Measurements from ENCODE around the gene NPHP4. TPM values are rescaled to one million over a fixed set of nuclear protein-coding genes. Genes with fewer than 3 reads are reported as not detected.
A peak's percentile ranks its signal among the peaks of the same experiment; 100 is the strongest.

NPHP4 gene
- polyA plus RNA-seq, 1 of the 3 experiments (the other 2 are of a cell fraction), result 7.0 TPM

DNA sequence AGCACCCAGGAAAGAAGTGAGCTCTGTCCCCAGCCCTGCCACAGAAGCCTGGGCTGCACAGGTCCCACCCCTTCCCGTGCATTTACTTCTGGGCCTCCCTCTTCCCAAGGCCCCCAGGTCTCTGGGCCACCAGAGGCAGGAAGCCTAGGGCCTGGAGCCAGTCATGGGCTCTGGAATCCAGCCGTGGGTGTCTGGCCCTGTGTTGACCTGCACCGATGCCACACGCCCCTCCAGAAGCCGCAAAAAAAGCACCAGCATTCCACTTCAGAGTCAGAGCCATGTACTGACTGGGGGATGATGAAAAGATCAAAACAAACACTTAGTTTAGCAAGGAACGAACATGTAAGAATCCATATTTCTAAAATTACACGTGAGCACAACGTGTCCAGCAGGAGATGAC, 141.7 kb downstream of the NPHP4 start:
- Histone ChIP-seq H3K9me3 (no peaks in the 10 kb centered on the region), H4K20me1 (ENCODE audit: insufficient read depth) (no peaks in the 10 kb centered on the region), H3K4me1 (ENCODE audit: control insufficient read depth in 1 of 2, insufficient read depth in 2 of 2, low read depth in 1 of 2, low read length in 1 of 2) (peaks cover 0 to 6% of the 10 kb centered on the region in 2 experiments; a peak in 1 of 4 replicates), H3F3A (replicated peaks; ENCODE audit: insufficient read depth) (no peaks in the 10 kb centered on the region), H3K9ac (no peak overlapping the region), H3K27ac (ENCODE audit: low read depth in 2 of 2, low read length in 1 of 2) (no peak overlapping the region), H3K79me2 (ENCODE audit: insufficient read depth) (no peaks in the 10 kb centered on the region), H3K4me3 (ENCODE audit: low read depth in 2 of 2, low read length in 1 of 2) (no peak overlapping the region), H3K36me3 (replicated peaks in 1 of 2; ENCODE audit: control insufficient read depth in 1 of 2, insufficient read depth in 2 of 2, low read length in 1 of 2) (no peaks in the 10 kb centered on the region), H3K27me3 (ENCODE audit: insufficient read depth) (no peaks in the 10 kb centered on the region), H3K9me2 (no peaks in the 10 kb centered on the region), H3K4me2 (no peak overlapping the region), H2AFZ (ENCODE audit: low read depth) (no peak overlapping the region)
- POLR2A ChIA-PET, result no interaction called here
- WGBS (ENCODE audit: low lambda C conversion rate), result 68% methylated on average over 7 of the region's 8 CpGs
- CTCF ChIA-PET, result no interaction called here
- peak; percentile 63 for DNase-seq
- TF ChIP-seq FOXM1 (IDR thresholded peaks at IDR 0.05; ENCODE audit: low read depth) (no peak), TAF1 (IDR thresholded peaks at IDR 0.05; ENCODE audit: borderline replicate concordance, low read depth, low read length) (no peak), ELF1 (IDR thresholded peaks at IDR 0.05) (no peak), SMC3 (IDR thresholded peaks at IDR 0.05; ENCODE audit: low read depth, low read length) (no peak), RXRA (IDR thresholded peaks at IDR 0.05; ENCODE audit: borderline replicate concordance, low read depth) (no peak), POLR2AphosphoS5 (IDR thresholded peaks at IDR 0.05; ENCODE audit: low read depth, low read length) (no peak), MEF2A (IDR thresholded peaks at IDR 0.05; ENCODE audit: borderline replicate concordance, low read depth) (no peak), EZH2phosphoT487 (IDR thresholded peaks at IDR 0.05; ENCODE audit: borderline replicate concordance, low read depth) (no peak), RCOR1 (IDR thresholded peaks at IDR 0.05; ENCODE audit: low read length) (no peak), GATA2 (CRISPR knock-in tag; IDR thresholded peaks at IDR 0.05) (no peak), JUND (IDR thresholded peaks at IDR 0.05) (no peak), TCF12 (IDR thresholded peaks at IDR 0.05) (no peak), CHD2 (IDR thresholded peaks at IDR 0.05; ENCODE audit: low read length, partially characterized antibody) (no peak), TEAD4 (IDR thresholded peaks at IDR 0.05; ENCODE audit: borderline replicate concordance, insufficient read depth) (no peak), MXI1 (IDR thresholded peaks at IDR 0.05; ENCODE audit: low read depth, low read length) (no peak), YY1 (IDR thresholded peaks at IDR 0.05; ENCODE audit: low read depth) (no peak)
- TF ChIP-seq, protein P1, sequence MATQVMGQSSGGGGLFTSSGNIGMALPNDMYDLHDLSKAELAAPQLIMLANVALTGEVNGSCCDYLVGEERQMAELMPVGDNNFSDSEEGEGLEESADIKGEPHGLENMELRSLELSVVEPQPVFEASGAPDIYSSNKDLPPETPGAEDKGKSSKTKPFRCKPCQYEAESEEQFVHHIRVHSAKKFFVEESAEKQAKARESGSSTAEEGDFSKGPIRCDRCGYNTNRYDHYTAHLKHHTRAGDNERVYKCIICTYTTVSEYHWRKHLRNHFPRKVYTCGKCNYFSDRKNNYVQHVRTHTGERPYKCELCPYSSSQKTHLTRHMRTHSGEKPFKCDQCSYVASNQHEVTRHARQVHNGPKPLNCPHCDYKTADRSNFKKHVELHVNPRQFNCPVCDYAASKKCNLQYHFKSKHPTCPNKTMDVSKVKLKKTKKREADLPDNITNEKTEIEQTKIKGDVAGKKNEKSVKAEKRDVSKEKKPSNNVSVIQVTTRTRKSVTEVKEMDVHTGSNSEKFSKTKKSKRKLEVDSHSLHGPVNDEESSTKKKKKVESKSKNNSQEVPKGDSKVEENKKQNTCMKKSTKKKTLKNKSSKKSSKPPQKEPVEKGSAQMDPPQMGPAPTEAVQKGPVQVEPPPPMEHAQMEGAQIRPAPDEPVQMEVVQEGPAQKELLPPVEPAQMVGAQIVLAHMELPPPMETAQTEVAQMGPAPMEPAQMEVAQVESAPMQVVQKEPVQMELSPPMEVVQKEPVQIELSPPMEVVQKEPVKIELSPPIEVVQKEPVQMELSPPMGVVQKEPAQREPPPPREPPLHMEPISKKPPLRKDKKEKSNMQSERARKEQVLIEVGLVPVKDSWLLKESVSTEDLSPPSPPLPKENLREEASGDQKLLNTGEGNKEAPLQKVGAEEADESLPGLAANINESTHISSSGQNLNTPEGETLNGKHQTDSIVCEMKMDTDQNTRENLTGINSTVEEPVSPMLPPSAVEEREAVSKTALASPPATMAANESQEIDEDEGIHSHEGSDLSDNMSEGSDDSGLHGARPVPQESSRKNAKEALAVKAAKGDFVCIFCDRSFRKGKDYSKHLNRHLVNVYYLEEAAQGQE (IDR thresholded peaks at IDR 0.05; ENCODE audit: low read depth, low read length), result no peak
- TF ChIP-seq, protein P2, sequence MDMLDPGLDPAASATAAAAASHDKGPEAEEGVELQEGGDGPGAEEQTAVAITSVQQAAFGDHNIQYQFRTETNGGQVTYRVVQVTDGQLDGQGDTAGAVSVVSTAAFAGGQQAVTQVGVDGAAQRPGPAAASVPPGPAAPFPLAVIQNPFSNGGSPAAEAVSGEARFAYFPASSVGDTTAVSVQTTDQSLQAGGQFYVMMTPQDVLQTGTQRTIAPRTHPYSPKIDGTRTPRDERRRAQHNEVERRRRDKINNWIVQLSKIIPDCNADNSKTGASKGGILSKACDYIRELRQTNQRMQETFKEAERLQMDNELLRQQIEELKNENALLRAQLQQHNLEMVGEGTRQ (IDR thresholded peaks at IDR 0.05; ENCODE audit: borderline replicate concordance, low read depth, low read length), result no peak
- TF ChIP-seq, protein P3, sequence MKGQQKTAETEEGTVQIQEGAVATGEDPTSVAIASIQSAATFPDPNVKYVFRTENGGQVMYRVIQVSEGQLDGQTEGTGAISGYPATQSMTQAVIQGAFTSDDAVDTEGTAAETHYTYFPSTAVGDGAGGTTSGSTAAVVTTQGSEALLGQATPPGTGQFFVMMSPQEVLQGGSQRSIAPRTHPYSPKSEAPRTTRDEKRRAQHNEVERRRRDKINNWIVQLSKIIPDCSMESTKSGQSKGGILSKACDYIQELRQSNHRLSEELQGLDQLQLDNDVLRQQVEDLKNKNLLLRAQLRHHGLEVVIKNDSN (IDR thresholded peaks at IDR 0.05; ENCODE audit: borderline replicate concordance, low read depth), result no peak
